Osteoblast (primary cell): ENCODE measurements around the gene PROC. TPM values are rescaled to one million over a fixed set of nuclear protein-coding genes. Genes with fewer than 3 reads are reported as not detected.

Experiments
- DNase-seq: peaks from one replicate; pipeline ENCODE4 v3.0.0; 2011; ENCODE audit warnings: low spot score, mixed read lengths; ENCODE audit not compliant: insufficient read length; ENCODE audit errors: missing footprints
- H2AFZ ChIP-seq: 2 replicates; pipeline ENCODE4 v1.6.0; 2011; ENCODE audit warnings: mild to moderate bottlenecking, low read length
- H3K27ac ChIP-seq: 2 replicates; pipeline ENCODE4 v1.5.1; 2011; ENCODE audit warnings: mild to moderate bottlenecking, low read depth, low read length, moderate library complexity
- H3K27me3 ChIP-seq: 2 replicates; pipeline ENCODE4 v1.6.0; 2012; ENCODE audit warnings: mild to moderate bottlenecking, control low read depth, inconsistent platforms, low read length, moderate library complexity; ENCODE audit not compliant: insufficient read depth
- H3K36me3 ChIP-seq: 2 replicates; pipeline ENCODE4 v1.5.1; 2011; ENCODE audit warnings: mild to moderate bottlenecking, low read length, control low read depth, moderate library complexity; ENCODE audit not compliant: insufficient read depth
- H3K4me1 ChIP-seq: 2 replicates; pipeline ENCODE4 v1.5.1; 2011; ENCODE audit warnings: mild to moderate bottlenecking, low read length, control low read depth, moderate library complexity; ENCODE audit not compliant: insufficient read depth
- H3K4me2 ChIP-seq: 2 replicates; pipeline ENCODE4 v1.6.0; 2011; ENCODE audit warnings: mild to moderate bottlenecking, low read length; ENCODE audit not compliant: insufficient read depth
- H3K4me3 ChIP-seq: fragments of 200-600 bp; sonication (generic); 3 replicates; pipeline ENCODE4 v1.5.1; 2012; ENCODE audit warnings: mild to moderate bottlenecking, low read length, inconsistent platforms; ENCODE audit not compliant: insufficient read depth
- H3K79me2 ChIP-seq: 2 replicates; pipeline ENCODE4 v1.6.0; 2012; ENCODE audit warnings: mild to moderate bottlenecking, low read length, control low read depth, inconsistent platforms; ENCODE audit not compliant: insufficient read depth
- H3K9me3 ChIP-seq: 2 replicates; pipeline ENCODE4 v1.5.1; 2011; ENCODE audit warnings: low read depth, low read length, control low read depth
- H4K20me1 ChIP-seq: 2 replicates; pipeline ENCODE4 v1.6.0; 2012; ENCODE audit warnings: mild to moderate bottlenecking, low read length, control low read depth; ENCODE audit not compliant: insufficient read depth
- total RNA-seq: library from RNA; depleted of rRNA; stranded (reverse); fragments of >200 nt; gene quantifications from 2 replicates; pipeline ENCODE4 v1.2.3, GENCODE V29; 2012
- TF ChIP-seq, protein P1 (sequence below): IDR thresholded peaks from 2 replicates; pipeline ENCODE4 v1.5.1; 2011; ENCODE audit warnings: mild to moderate bottlenecking, low read depth, low read length, moderate library complexity; ENCODE audit errors: extremely low read depth

PROC gene
- total RNA-seq, 1 donor = not detected

DNA sequence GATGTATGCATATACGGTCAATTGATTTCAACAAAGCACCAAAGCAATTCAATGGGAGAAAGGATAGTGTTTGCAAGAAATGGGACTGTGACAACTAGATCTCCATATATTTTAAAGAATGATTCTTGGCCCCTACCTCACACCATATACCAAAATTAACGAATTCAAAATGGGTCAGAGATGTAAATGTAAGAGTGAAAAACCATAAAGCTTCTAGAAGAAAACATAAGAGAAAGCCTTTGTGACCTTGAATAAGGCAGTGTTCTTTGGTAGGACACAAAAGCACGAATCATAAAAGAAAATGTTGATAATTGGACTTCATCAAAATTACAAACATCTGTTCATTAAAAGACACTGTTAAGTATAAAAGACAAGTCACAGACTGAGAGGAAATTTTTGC, 5.0 kb upstream of the PROC start:
- Histone ChIP-seq H3K79me2 (no peaks in the 10 kb centered on the region), H2AFZ (no peak overlapping the region), H3K4me3 (no peak overlapping the region), H3K9me3 (no peaks in the 10 kb centered on the region), H3K36me3 (no peaks in the 10 kb centered on the region), H3K27ac (no peak overlapping the region), H3K27me3 (peaks cover 9% of the 10 kb centered on the region), H3K4me2 (no peak overlapping the region), H4K20me1 (no peaks in the 10 kb centered on the region), H3K4me1 (peaks cover 38% of the 10 kb centered on the region)
- TF ChIP-seq, protein P1, sequence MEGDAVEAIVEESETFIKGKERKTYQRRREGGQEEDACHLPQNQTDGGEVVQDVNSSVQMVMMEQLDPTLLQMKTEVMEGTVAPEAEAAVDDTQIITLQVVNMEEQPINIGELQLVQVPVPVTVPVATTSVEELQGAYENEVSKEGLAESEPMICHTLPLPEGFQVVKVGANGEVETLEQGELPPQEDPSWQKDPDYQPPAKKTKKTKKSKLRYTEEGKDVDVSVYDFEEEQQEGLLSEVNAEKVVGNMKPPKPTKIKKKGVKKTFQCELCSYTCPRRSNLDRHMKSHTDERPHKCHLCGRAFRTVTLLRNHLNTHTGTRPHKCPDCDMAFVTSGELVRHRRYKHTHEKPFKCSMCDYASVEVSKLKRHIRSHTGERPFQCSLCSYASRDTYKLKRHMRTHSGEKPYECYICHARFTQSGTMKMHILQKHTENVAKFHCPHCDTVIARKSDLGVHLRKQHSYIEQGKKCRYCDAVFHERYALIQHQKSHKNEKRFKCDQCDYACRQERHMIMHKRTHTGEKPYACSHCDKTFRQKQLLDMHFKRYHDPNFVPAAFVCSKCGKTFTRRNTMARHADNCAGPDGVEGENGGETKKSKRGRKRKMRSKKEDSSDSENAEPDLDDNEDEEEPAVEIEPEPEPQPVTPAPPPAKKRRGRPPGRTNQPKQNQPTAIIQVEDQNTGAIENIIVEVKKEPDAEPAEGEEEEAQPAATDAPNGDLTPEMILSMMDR = no peak
- DNase-seq = no peak

DNA sequence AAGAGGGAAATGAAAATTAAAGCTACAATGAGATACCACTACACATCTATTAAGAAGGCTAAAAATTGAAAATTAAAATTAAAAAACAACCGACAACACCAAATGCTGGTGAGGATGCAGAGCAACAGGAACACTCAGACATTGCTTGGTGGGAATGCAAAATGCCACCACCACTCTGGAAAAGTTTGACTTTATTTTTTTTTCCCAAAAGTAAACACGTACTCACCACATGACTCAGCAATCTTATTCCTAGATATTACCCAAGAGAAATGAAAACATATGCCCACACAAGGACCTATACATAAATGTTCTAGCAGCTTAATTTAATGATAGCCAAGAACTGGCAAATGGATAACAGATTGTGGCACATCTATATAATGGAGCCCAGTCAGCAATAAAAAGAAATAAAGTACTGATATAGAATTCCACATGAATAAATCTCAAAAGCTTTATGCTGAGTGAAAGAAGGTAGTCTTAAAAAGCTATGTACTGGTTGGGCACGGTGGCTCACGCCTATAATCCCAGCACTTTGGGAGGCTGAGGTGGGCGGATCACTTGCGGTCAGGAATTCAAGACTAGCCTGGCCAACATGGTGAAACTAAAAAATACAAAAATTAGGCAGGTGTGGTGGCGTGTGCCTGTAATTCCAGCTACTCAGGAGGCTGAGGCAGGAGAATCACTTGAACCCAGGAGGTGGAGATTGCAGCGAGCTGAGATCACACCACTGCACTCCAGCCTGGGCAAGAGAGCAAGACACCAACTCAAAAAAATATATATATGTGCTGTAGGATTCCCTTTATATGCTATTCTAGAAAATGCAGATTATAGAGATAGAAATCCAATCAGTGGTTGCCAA, 4.2 kb upstream of the PROC start:
- Histone ChIP-seq H3K4me1 (peaks cover 34% of the 10 kb centered on the region), H3K36me3 (no peaks in the 10 kb centered on the region), H3K4me3 (no peak overlapping the region), H3K9me3 (no peaks in the 10 kb centered on the region), H2AFZ (no peak overlapping the region), H3K79me2 (no peaks in the 10 kb centered on the region), H3K4me2 (no peak overlapping the region), H3K27me3 (peaks cover 9% of the 10 kb centered on the region), H4K20me1 (no peaks in the 10 kb centered on the region), H3K27ac (peak overlapping the region; percentile 15)
- peak; percentile 91 for DNase-seq
- TF ChIP-seq, protein P1 = no peak

DNA sequence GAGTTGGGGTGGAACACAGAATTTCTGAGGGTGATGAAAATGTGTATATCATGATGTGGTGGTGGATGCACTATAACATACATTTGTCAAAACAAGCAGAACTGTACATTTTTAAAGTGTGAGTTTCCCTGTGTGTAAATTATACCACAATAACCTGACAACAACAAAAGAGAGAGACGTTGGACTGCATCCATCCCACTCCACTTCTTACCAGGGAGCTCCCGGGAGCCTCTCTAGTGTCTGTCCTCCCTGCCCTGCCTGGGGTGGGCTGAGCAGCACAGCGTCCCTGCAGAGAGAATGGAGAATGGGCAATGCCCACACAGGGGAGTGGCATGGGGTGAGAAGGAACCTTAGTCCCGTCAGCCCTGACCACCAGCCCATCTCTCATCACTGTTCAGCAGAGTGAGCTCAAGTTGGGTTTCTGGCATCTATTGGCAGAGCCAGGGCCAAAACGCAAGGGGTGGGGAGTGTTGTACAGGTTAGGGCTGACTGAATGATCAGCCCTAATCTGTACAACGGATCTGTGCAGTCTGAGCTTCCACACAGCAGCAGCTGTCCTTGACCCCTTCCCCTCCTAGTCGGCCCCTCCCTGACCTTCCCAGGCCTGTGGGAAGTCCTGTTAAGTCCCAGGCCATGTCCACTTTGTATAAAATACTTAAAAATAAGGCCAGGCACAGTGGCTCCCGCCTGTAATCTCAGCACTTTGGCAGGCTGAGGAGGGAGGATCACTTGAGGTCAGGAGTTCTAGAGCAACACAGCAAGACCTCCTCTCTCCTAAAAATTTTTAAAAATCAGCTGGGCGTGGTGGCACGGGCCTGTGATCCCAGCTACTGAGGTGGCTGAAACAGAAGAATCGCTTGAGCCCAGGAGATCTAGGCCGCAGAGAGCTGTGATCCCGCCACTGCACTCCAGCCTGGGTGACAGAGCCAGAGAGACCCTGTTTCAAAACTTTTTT, 3.3 kb upstream of the PROC start:
- TF ChIP-seq, protein P1 = no peak

More for the DNA sequence above, 3.3 kb upstream of the PROC start:
- H4K20me1 ChIP-seq = no peaks in the 10 kb centered on the region
- H3K79me2 ChIP-seq = no peaks in the 10 kb centered on the region
- H3K4me2 ChIP-seq = no peak overlapping the region
- H3K27me3 ChIP-seq = peaks cover 9% of the 10 kb centered on the region
- no peak overlapping the region for H2AFZ ChIP-seq
- no peaks in the 10 kb centered on the region for H3K9me3 ChIP-seq
- no peak for DNase-seq
- no peak overlapping the region for H3K4me3 ChIP-seq
- H3K27ac ChIP-seq = no peak overlapping the region
- no peaks in the 10 kb centered on the region for H3K36me3 ChIP-seq
- peaks cover 37% of the 10 kb centered on the region for H3K4me1 ChIP-seq
